ENCODE results near the gene APLP1. TPM values are rescaled to one million over a fixed set of nuclear protein-coding genes. Genes with fewer than 3 reads are reported as not detected.

Gene APLP1
- total RNA-seq, 1 experiment from 2014 or later: 36.9 TPM

DNA sequence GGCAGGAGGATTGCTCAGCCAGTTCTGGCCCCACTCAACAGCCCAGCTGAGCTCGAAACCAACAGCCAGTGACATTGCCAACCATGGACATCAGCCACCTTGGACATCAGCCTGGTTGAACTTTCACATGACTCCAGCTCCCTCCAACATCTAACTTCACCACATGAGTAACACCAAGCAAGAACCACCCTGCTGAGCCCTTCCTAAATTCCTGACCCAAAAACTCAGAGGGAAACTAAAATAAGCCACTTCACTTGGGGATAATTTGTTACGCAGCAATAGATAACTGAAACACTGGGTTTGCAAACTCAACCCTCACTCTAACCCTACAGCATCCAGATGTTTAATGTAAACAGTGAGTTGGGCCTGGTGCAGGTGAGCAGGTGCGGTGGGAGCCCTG lies 57.1 kb downstream of the APLP1 start:
- H3K4me3 Mint-ChIP-seq: no peak overlapping the region

More for the DNA sequence above, 57.1 kb downstream of the APLP1 start:
- Histone ChIP-seq H3K4me1 (ENCODE audit: insufficient read depth, low read length) (no peaks in the 10 kb centered on the region), H3K79me1 (ENCODE audit: insufficient read depth, low read depth, low read length, poor library complexity, severe bottlenecking) (no peaks in the 10 kb centered on the region), H3K23me2 (ENCODE audit: insufficient read length, low read depth, low read length, poor library complexity, severe bottlenecking) (no peaks in the 10 kb centered on the region), H2BK15ac (ENCODE audit: low read depth, low read length) (no peak overlapping the region), H2AK5ac (ENCODE audit: insufficient read length, low read length) (no peak overlapping the region), H2BK5ac (ENCODE audit: insufficient read length, low read length) (no peak overlapping the region), H3K56ac (ENCODE audit: insufficient read length, low read depth, low read length) (no peak overlapping the region), H2BK12ac (ENCODE audit: insufficient read length, low read depth, low read length) (no peak overlapping the region), H4K5ac (ENCODE audit: insufficient read length, low read depth, low read length) (no peak overlapping the region), H3K27me3 (ENCODE audit: insufficient read depth, low read length) (no peaks in the 10 kb centered on the region), H3K14ac (ENCODE audit: insufficient read depth, low read length) (no peak overlapping the region), H2AFZ (ENCODE audit: low read length) (no peak overlapping the region), H3K4me2 (ENCODE audit: insufficient read depth, insufficient read length, low read length) (no peak overlapping the region), H3K9ac (ENCODE audit: extremely low read depth, insufficient read length, low read length) (no peak overlapping the region), H3K9me3 (ENCODE audit: control insufficient read depth, low read depth, low read length) (no peaks in the 10 kb centered on the region), H3K27ac (ENCODE audit: insufficient read length, low read depth, low read length) (no peak overlapping the region), H2BK20ac (ENCODE audit: low read depth, low read length, poor library complexity, severe bottlenecking) (no peak overlapping the region), H3K18ac (ENCODE audit: insufficient read length, low read depth, low read length) (no peak overlapping the region), H3K79me2 (ENCODE audit: insufficient read depth, low read length) (no peaks in the 10 kb centered on the region), H3K23ac (ENCODE audit: insufficient read length, low read depth, low read length) (no peak overlapping the region), H2BK120ac (ENCODE audit: low read depth, low read length, poor library complexity, severe bottlenecking) (no peak overlapping the region), H3T11ph (ENCODE audit: low read length) (no peak overlapping the region), H3K4ac (ENCODE audit: low read depth, low read length) (no peak overlapping the region), H4K20me1 (ENCODE audit: control insufficient read depth, insufficient read depth, insufficient read length) (no peaks in the 10 kb centered on the region), H4K8ac (replicated peaks; ENCODE audit: insufficient read length, low read depth, low read length) (no peak overlapping the region), H4K91ac (ENCODE audit: insufficient read length, low read depth, low read length) (no peak overlapping the region)
- DNase-seq: no peak
- Mint-ChIP-seq H3K9me3 (peaks cover 13% of the 10 kb centered on the region in 2 experiments; a peak in 4 of 5 replicates), H3K4me1 (peaks cover 3 to 10% of the 10 kb centered on the region in 2 experiments), H3K36me3 (ENCODE audit: insufficient read depth in 1 of 3, low read depth in 3 of 3) (peaks cover 0 to 8% (median 3%) of the 10 kb centered on the region in 3 experiments; a peak in 2 of 7 replicates), H3K27me3 (ENCODE audit: low read depth) (peaks cover 5% of the 10 kb centered on the region), H3K27ac (no peak overlapping the region)
- no CpG with 5 or more reads among the region's 3 CpGs for WGBS (ENCODE audit: extremely low coverage, insufficient read length, low lambda C conversion rate)
- no peak for TF ChIP-seq CTCF (conservative IDR thresholded peaks at IDR 0.05)
